ENCODE measurements around the gene MSMO1. TPM values are rescaled to one million over a fixed set of nuclear protein-coding genes. Genes with fewer than 3 reads are reported as not detected.
"Not testable (repeated sequence)": the region's sequence is repeated elsewhere in the genome, so short reads cannot be mapped to it uniquely, and the experiment has no call there.

Gene MSMO1
- total RNA-seq, result 173 TPM

- peak; percentile 98 for ATAC-seq
Measured at GRCh38 chr4:165327211-165328100, at the start of gene MSMO1. Gene MSMO1, plus strand, starts transcription at chr4:165327669. Its CDS starts 5,702 bp downstream, at chr4:165333371.

GRCh38 chr4:165279531-165279930, 47.9 kb upstream of the MSMO1 start:
- not testable (repeated sequence) for ATAC-seq

- ATAC-seq, result not testable (repeated sequence)
Measured at GRCh38 chr4:165284697-165285096, 42.8 kb upstream of the MSMO1 start.

GRCh38 chr4:165286619-165287340, 40.7 kb upstream of the MSMO1 start:
- not testable (repeated sequence) for ATAC-seq

- no peak for ATAC-seq
Measured at GRCh38 chr4:165288226-165288625, 39.2 kb upstream of the MSMO1 start.

GRCh38 chr4:165288639-165289422, 38.6 kb upstream of the MSMO1 start:
- no peak for ATAC-seq

- ATAC-seq, result no peak
Measured at GRCh38 chr4:165289423-165289785, 38.1 kb upstream of the MSMO1 start.

- ATAC-seq, result no peak
Measured at GRCh38 chr4:165293061-165293460, 34.4 kb upstream of the MSMO1 start.

GRCh38 chr4:165293927-165294649, 33.4 kb upstream of the MSMO1 start:
- no peak for ATAC-seq

GRCh38 chr4:165294907-165295306, 32.6 kb upstream of the MSMO1 start:
- ATAC-seq, result peak; percentile 46

- no peak for ATAC-seq
Measured at GRCh38 chr4:165297626-165298025, 29.8 kb upstream of the MSMO1 start.

GRCh38 chr4:165299399-165300060, 27.9 kb upstream of the MSMO1 start:
- peak; percentile 54 for ATAC-seq

- no peak for ATAC-seq
Measured at GRCh38 chr4:165301833-165302232, 25.6 kb upstream of the MSMO1 start.

- no peak for ATAC-seq
Measured at GRCh38 chr4:165302658-165303057, 24.8 kb upstream of the MSMO1 start.

GRCh38 chr4:165308166-165308565, 19.3 kb upstream of the MSMO1 start:
- no peak for ATAC-seq

GRCh38 chr4:165308606-165309005, 18.9 kb upstream of the MSMO1 start:
- no peak for ATAC-seq

- ATAC-seq, result no peak
Measured at GRCh38 chr4:165309456-165309855, 18.0 kb upstream of the MSMO1 start.

GRCh38 chr4:165312506-165312905, 15.0 kb upstream of the MSMO1 start:
- ATAC-seq, result peak; percentile 61

GRCh38 chr4:165319030-165319429, 8.4 kb upstream of the MSMO1 start:
- no peak for ATAC-seq

- no peak for ATAC-seq
Measured at GRCh38 chr4:165319509-165319908, 8.0 kb upstream of the MSMO1 start.

GRCh38 chr4:165324236-165324917, 3.1 kb upstream of the MSMO1 start:
- no peak for ATAC-seq

Measured in esophagus mucosa (tissue), 1 donor.